Mesenchymal stem cell (in vitro differentiated cells and primary cell): ENCODE results near the gene L3MBTL3.

Source experiments
- DNase-seq: peaks from one replicate; pipeline ENCODE4 v3.0.0-alpha.2; 2013
- H2AFZ ChIP-seq: one replicate; pipeline ENCODE4 v1.6.1; 2013; ENCODE audit warnings: low read depth, mild to moderate bottlenecking, control low read depth, inconsistent platforms, low read length, moderate library complexity
- H2AK5ac ChIP-seq: 2 replicates; pipeline ENCODE4 v1.6.1; 2013; ENCODE audit warnings: low read length, moderate library complexity, mild to moderate bottlenecking, inconsistent platforms; ENCODE audit not compliant: severe bottlenecking
- H2BK120ac ChIP-seq: one replicate; pipeline ENCODE4 v1.6.1; 2013; ENCODE audit warnings: low read depth, mild to moderate bottlenecking, inconsistent platforms, low read length, moderate library complexity
- H2BK12ac ChIP-seq, 2 experiments: one replicate each; pipeline ENCODE4 v1.6.1; 2013; ENCODE audit warnings: inconsistent platforms in 2 of 2, low read length in 2 of 2, mild to moderate bottlenecking in 2 of 2, moderate library complexity in 2 of 2, control low read depth in 1 of 2
- H2BK15ac ChIP-seq: one replicate; pipeline ENCODE4 v1.6.1; 2013; ENCODE audit warnings: mild to moderate bottlenecking, low read depth, inconsistent platforms; ENCODE audit not compliant: poor library complexity, severe bottlenecking
- H2BK5ac ChIP-seq: 2 replicates; pipeline ENCODE4 v1.6.1; 2013; ENCODE audit warnings: low read depth, mild to moderate bottlenecking, low read length, control low read depth, inconsistent platforms; ENCODE audit not compliant: poor library complexity, severe bottlenecking
- H3K14ac ChIP-seq, 2 experiments: one replicate each; pipeline ENCODE4 v1.6.1; 2013; ENCODE audit warnings: inconsistent platforms in 2 of 2, low read length in 2 of 2, control low read depth in 1 of 2, mild to moderate bottlenecking in 1 of 2, moderate library complexity in 1 of 2
- H3K18ac ChIP-seq, 2 experiments: one replicate each; pipeline ENCODE4 v1.6.1; 2013; ENCODE audit warnings: inconsistent platforms in 2 of 2, low read length in 2 of 2, control low read depth in 1 of 2, low read depth in 1 of 2, mild to moderate bottlenecking in 1 of 2
- H3K23ac ChIP-seq, 2 experiments: one replicate each; pipeline ENCODE4 v1.6.1; 2013; ENCODE audit warnings: inconsistent platforms in 2 of 2, low read length in 2 of 2, mild to moderate bottlenecking in 2 of 2, moderate library complexity in 2 of 2, control low read depth in 1 of 2
- H3K27ac ChIP-seq: 2 replicates; pipeline ENCODE4 v1.5.1; 2013; ENCODE audit warnings: mild to moderate bottlenecking, moderate library complexity, low read length, control low read depth, inconsistent platforms; ENCODE audit not compliant: poor library complexity, severe bottlenecking
- H3K27me3 ChIP-seq, 2 experiments: 2 replicates each; pipeline versions ENCODE4 v1.6.1 to v1.7.0; 2013; ENCODE audit warnings: low read length in 2 of 2, mild to moderate bottlenecking in 2 of 2, moderate library complexity in 2 of 2, control low read depth in 1 of 2, inconsistent platforms in 1 of 2; ENCODE audit not compliant: control insufficient read depth in 1 of 2, insufficient read depth in 1 of 2
- H3K36me3 ChIP-seq, 2 experiments: 2 replicates each; pipeline versions ENCODE4 v1.6.1 to v1.7.0; 2013; ENCODE audit warnings: low read length in 2 of 2, control low read depth in 1 of 2, inconsistent platforms in 1 of 2, low read depth in 1 of 2, mild to moderate bottlenecking in 1 of 2; ENCODE audit not compliant: insufficient read depth in 2 of 2, control insufficient read depth in 1 of 2
- H3K4ac ChIP-seq, 2 experiments: one replicate each; pipeline ENCODE4 v1.6.1; 2013; ENCODE audit warnings: inconsistent platforms in 2 of 2, low read length in 2 of 2, mild to moderate bottlenecking in 2 of 2, moderate library complexity in 2 of 2, control low read depth in 1 of 2, low read depth in 1 of 2
- H3K4me1 ChIP-seq: 2 replicates; pipeline ENCODE4 v1.6.1; 2013; ENCODE audit warnings: low read depth, low read length, control low read depth; ENCODE audit not compliant: control insufficient read depth, insufficient read depth
- H3K4me2 ChIP-seq: 2 replicates; pipeline ENCODE4 v1.6.1; 2013; ENCODE audit warnings: low read length, mild to moderate bottlenecking, inconsistent platforms; ENCODE audit not compliant: poor library complexity, severe bottlenecking
- H3K4me3 ChIP-seq, 2 experiments: 2 replicates each; pipeline versions ENCODE4 v1.5.1 to v1.7.0; 2013; ENCODE audit warnings: low read length in 2 of 2, mild to moderate bottlenecking in 2 of 2, control low read depth in 1 of 2, low read depth in 1 of 2; ENCODE audit not compliant: insufficient read depth in 1 of 2
- H3K79me1 ChIP-seq: replicated peaks from 2 replicates; pipeline ENCODE4 v1.6.1; 2013; ENCODE audit warnings: mild to moderate bottlenecking, control low read depth, low read length, inconsistent platforms; ENCODE audit not compliant: poor library complexity, severe bottlenecking
- H3K9ac ChIP-seq: 2 replicates; pipeline ENCODE4 v1.7.0; 2013; ENCODE audit warnings: mild to moderate bottlenecking, low read length, moderate library complexity
- H3K9me3 ChIP-seq: 2 replicates; pipeline ENCODE4 v1.7.0; 2013; ENCODE audit warnings: mild to moderate bottlenecking, low read length; ENCODE audit not compliant: control insufficient read depth
- H4K8ac ChIP-seq: one replicate; pipeline ENCODE4 v1.6.1; 2013; ENCODE audit warnings: inconsistent platforms, mild to moderate bottlenecking, low read length, moderate library complexity
- H4K91ac ChIP-seq: one replicate; pipeline ENCODE4 v1.6.1; 2013; ENCODE audit warnings: mild to moderate bottlenecking, low read length, inconsistent platforms
- WGBS: methylation state at CpG from one replicate; pipeline ENCODE4 v1.1.7; 2013; ENCODE audit warnings: mixed read lengths; 5-methylcytosine and 5-hydroxymethylcytosine counted together

The L3MBTL3 gene

DNA sequence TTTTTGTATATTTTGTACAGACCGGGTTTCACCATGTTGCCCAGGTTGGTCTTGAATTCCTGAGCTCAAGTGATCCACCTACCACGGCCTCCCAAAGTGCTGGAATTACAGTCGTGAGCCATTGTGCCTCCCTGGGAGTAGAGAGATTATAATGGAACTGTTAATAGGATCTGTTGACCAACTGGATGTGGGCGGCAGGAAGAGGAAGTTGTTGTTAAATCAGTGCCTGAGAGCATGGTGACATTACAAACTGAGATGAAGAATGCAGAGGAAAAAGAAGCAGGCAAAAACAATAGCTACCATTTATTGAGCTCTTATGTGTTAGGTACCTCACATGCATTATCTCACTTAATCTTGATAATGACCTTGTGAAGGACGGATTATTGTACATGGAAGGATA, 9.2 kb upstream of the L3MBTL3 start:
- no peak overlapping the region for H3K27ac ChIP-seq
- no peaks in the 10 kb centered on the region for H3K36me3 ChIP-seq
- H4K91ac ChIP-seq = no peak overlapping the region
- H3K14ac ChIP-seq = no peak overlapping the region
- no peak overlapping the region for H4K8ac ChIP-seq
- H3K9ac ChIP-seq = no peak overlapping the region
- no peaks in the 10 kb centered on the region for H3K9me3 ChIP-seq
- no peak overlapping the region for H2BK120ac ChIP-seq
- H2BK5ac ChIP-seq = no peak overlapping the region
- H2AK5ac ChIP-seq = no peak overlapping the region
- H3K27me3 ChIP-seq = no peaks in the 10 kb centered on the region
- H3K79me1 ChIP-seq = no peaks in the 10 kb centered on the region
- no peak for DNase-seq
- H2AFZ ChIP-seq = no peak overlapping the region
- H3K23ac ChIP-seq = no peak overlapping the region
- no peak overlapping the region for H2BK15ac ChIP-seq
- WGBS = 78% methylated on average over 4 of the region's 5 CpGs
- H3K4me2 ChIP-seq = no peak overlapping the region
- no peak overlapping the region for H3K4me3 ChIP-seq
- H3K4me1 ChIP-seq = no peaks in the 10 kb centered on the region
- no peak overlapping the region for H3K18ac ChIP-seq
- H3K4ac ChIP-seq = no peak overlapping the region
- no peak overlapping the region for H2BK12ac ChIP-seq

DNA sequence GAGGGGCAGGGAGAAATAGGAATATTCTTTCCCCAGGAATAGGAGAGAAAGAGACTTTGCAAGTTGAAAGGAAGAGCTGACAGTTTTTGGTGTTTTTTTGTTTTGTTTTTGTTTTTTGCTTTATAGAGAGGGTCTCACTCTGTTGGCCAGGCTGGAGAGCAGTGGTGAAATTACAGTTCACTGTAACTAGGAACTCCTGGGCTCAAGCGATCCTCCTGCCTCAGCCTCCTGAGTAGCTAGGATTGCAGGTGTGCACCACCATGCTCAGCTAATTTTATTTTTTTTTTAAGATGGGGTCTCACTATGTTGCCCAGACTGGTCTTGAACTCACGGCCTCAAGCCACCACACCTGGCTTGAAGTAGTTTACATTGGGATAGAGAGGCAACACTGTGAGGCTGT, 8.0 kb upstream of the L3MBTL3 start:
- no peak overlapping the region for H3K4ac ChIP-seq
- DNase-seq = no peak
- H2AFZ ChIP-seq = no peak overlapping the region
- no peak overlapping the region for H2BK5ac ChIP-seq
- no peak overlapping the region for H2BK12ac ChIP-seq
- H3K36me3 ChIP-seq = no peaks in the 10 kb centered on the region
- no peak overlapping the region for H3K27ac ChIP-seq
- no peaks in the 10 kb centered on the region for H3K27me3 ChIP-seq
- H3K9me3 ChIP-seq = no peaks in the 10 kb centered on the region
- 100% methylated on average over 2 of the region's 2 CpGs for WGBS
- H4K8ac ChIP-seq = no peak overlapping the region
- no peaks in the 10 kb centered on the region for H3K4me1 ChIP-seq
- no peak overlapping the region for H3K9ac ChIP-seq
- no peak overlapping the region for H3K4me2 ChIP-seq
- no peak overlapping the region for H3K18ac ChIP-seq
- no peak overlapping the region for H2AK5ac ChIP-seq
- no peak overlapping the region for H3K4me3 ChIP-seq
- no peaks in the 10 kb centered on the region for H3K79me1 ChIP-seq
- H2BK120ac ChIP-seq = no peak overlapping the region
- no peak overlapping the region for H2BK15ac ChIP-seq
- H3K14ac ChIP-seq = no peak overlapping the region
- H4K91ac ChIP-seq = no peak overlapping the region
- no peak overlapping the region for H3K23ac ChIP-seq

DNA sequence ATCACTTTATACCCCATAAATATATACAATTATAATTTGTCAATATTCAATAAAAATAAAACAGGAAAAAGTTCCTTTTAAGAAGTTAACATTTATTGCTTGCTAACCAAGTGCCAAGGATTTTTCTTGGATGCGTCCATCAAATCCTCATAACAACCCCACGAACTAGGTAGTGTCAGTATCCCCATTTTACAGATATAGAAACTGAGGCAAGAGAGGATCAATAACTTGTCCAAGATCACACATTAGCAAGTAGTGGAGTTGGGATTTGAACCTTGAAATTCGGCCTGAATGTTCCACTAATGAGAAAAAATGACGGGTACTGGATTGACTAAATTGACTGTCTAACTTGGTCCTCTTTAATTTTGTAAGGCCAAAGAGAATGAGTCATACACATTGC, 5.7 kb upstream of the L3MBTL3 start:
- Histone ChIP-seq H3K27me3 (no peaks in the 10 kb centered on the region), H2AK5ac (no peak overlapping the region), H3K27ac (no peak overlapping the region), H2BK5ac (no peak overlapping the region), H3K4ac (no peak overlapping the region), H3K4me2 (no peak overlapping the region), H2BK12ac (no peak overlapping the region), H4K8ac (no peak overlapping the region), H3K23ac (no peak overlapping the region), H4K91ac (no peak overlapping the region), H3K9me3 (no peaks in the 10 kb centered on the region), H2BK120ac (no peak overlapping the region), H3K4me3 (no peak overlapping the region), H3K36me3 (no peaks in the 10 kb centered on the region), H3K4me1 (no peaks in the 10 kb centered on the region), H3K14ac (no peak overlapping the region), H3K79me1 (no peaks in the 10 kb centered on the region), H3K18ac (no peak overlapping the region), H2BK15ac (no peak overlapping the region), H3K9ac (no peak overlapping the region), H2AFZ (no peak overlapping the region)
- 100% methylated on average over 2 of the region's 4 CpGs for WGBS
- DNase-seq = no peak

DNA sequence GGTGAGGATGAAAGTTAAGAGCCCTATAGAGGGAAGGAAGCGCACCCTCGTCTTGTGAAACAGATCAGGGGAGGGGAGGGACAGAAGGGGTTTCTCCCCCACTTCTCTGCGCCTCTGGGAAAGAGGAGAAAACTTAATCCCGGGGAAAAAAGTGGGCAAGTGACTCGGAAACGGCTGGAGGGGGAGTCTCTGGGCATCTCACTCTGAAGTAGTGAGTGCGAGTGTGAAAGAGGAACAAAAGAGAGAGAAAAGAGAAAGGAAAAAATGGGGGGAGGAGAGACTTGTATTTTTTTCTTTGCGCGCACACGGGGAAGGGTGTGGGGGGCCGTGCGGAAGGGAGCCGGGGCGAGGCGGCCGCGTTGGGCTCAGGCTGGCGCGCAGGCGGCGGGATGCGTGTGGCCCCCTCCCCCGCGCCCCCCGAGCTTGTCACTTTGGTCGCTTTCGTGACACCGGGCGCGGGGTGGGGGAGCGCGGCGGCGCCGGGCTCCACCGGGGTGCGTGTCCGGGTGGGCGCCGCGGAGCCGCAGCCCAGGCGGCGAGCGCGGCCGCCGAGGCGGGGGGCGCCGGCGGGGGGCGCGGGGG, 454 bp downstream of the L3MBTL3 start:
- Histone ChIP-seq H3K9me3 (no peaks in the 10 kb centered on the region), H2BK15ac (peak overlapping the region; percentile 26), H3K9ac (peak overlapping the region; percentile 88), H3K36me3 (no peaks in the 10 kb centered on the region), H3K27me3 (no peaks in the 10 kb centered on the region), H2AFZ (peak overlapping the region; percentile 52), H3K4me3 (peak overlapping the region; percentile 95 to 97), H2AK5ac (no peak overlapping the region), H2BK5ac (peak overlapping the region; percentile 77), H4K8ac (no peak overlapping the region), H3K4me1 (no peaks in the 10 kb centered on the region), H2BK12ac (peak overlapping the region in 1 of 2 experiments; percentile 17), H3K79me1 (no peaks in the 10 kb centered on the region), H2BK120ac (peak overlapping the region; percentile 77), H4K91ac (no peak overlapping the region), H3K23ac (no peak overlapping the region), H3K4ac (peak overlapping the region in 1 of 2 experiments; percentile 71), H3K18ac (peak overlapping the region; percentile 67 to 94), H3K4me2 (peak overlapping the region; percentile 44), H3K27ac (peak overlapping the region; percentile 72), H3K14ac (peak overlapping the region in 1 of 2 experiments; percentile 75)
- DNase-seq = no peak
- WGBS = under 1% methylated on average over 38 of the region's 54 CpGs
